Activated CD4-positive, alpha-beta T cell treated with anti-CD3 and anti-CD28 coated beads for 24 hours (primary cell): ENCODE data around the gene RNU1-4.
"Not testable (repeated sequence)": the region's sequence is repeated elsewhere in the genome, so short reads cannot be mapped to it uniquely, and the experiment has no call there.

Experiments used
- DNase-seq, 2 donors: peaks; one replicate each; pipeline ENCODE4 v3.0.0-alpha.2; 2020; ENCODE audit warnings: low read depth in 2 of 2

The RNU1-4 gene

DNA sequence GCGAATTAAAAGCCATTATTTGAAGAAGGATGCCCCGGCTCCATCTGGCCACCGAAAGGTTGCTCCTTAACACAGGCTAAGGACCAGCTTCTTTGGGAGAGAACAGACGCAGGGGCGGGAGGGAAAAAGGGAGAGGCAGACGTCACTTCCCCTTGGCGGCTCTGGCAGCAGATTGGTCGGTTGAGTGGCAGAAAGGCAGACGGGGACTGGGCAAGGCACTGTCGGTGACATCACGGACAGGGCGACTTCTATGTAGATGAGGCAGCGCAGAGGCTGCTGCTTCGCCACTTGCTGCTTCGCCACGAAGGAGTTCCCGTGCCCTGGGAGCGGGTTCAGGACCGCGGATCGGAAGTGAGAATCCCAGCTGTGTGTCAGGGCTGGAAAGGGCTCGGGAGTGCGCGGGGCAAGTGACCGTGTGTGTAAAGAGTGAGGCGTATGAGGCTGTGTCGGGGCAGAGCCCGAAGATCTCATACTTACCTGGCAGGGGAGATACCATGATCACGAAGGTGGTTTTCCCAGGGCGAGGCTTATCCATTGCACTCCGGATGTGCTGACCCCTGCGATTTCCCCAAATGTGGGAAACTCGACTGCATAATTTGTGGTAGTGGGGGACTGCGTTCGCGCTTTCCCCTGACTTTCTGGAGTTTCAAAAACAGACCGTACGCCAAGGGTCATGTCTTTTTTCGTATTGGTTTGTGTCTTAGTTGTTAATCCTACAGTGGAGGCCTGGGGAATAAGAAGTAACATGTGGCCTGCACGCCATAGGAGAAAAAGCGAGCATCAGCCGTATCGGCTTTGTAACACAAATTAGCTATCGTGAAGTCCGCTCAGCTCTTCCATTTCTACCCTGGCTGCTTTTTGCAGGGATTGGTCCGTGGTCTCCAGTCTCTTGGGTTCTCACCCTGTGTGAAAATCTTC, at the start of gene RNU1-4:
RNU1-4 (plus strand) TSS at position 470 of the 918 bp plus-strand sequence.
- not testable (repeated sequence) for DNase-seq

DNA sequence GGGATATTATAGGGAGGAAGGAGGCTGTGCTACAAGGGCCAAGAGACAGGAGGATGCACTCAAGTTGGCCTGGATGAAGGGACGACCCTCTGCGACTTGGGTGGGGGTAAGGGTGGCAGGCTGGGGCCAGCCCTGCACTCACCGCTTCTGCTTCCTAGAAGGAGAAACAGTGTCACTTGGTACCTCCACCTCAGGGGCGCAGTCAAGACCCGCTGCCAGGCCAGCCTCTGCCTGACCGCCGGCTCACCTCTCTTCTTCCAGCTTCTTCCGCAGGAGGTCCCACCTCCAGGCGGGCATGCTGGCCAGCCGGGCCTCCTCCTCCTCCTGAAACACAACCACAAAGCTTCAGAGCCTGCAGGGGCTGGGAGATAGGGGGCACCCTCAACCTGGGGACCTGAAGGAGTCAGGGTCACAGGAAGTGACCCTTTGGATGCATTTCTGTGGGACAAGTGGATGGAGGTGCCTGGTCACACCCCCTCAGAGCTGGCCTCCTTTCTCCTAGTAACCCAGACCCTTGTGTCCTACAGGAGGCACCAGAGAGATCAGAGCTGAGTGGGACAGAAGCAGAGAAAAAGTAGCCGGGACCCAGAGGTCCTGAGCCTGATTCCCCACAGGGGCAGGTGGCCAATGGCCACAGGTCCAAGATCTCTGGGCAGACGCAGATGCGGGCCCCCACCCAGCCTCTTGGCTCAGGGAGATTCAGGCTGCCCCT, 49.2 kb upstream of the RNU1-4 start:
- not testable (repeated sequence) for DNase-seq

- DNase-seq = not testable (repeated sequence)
Observed at GRCh38 chr1:16692283-16692682, 48.0 kb upstream of the RNU1-4 start.

DNA sequence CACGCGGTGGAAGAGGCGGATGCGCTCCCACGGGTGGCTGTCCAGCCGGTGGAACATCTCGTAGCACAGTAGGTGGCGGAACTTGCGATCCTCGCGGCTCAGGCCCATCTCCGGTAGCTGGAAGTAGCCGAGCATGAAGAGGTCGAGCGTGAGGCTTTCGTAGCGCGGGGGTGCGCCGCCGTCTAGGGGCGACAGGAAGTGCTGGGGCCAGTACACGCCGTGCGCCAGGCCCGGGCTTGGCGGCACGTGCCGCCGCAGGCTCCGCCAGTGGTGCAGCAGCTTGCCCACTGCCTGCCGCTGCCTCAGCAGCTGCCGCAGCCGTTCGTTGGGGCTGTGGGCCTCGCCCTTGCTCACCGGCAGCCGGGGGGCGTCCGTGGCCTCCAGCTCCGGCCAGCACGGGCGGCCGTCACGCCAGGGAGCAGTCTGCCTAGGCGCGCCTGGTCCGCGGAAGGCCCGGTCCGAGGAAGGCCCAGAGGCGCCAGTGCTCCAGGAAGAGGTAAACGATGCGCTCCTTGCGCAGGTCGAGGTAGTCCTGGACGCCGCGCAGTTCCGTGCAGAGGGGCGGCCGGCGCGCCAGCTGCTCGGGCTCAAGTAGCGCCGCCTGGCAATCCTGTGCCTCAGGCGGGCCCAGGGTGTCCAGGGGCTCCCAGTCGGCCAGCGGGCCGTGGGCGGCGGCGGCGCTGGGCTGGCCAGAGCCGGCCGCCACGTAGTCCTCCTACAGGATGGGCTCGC, 47.4 kb upstream of the RNU1-4 start:
- DNase-seq = not testable (repeated sequence)

GRCh38 chr1:16693449-16694307, 46.6 kb upstream of the RNU1-4 start:
- DNase-seq = not testable (repeated sequence)

GRCh38 chr1:16694308-16694702, 46.0 kb upstream of the RNU1-4 start:
- not testable (repeated sequence) for DNase-seq

DNA sequence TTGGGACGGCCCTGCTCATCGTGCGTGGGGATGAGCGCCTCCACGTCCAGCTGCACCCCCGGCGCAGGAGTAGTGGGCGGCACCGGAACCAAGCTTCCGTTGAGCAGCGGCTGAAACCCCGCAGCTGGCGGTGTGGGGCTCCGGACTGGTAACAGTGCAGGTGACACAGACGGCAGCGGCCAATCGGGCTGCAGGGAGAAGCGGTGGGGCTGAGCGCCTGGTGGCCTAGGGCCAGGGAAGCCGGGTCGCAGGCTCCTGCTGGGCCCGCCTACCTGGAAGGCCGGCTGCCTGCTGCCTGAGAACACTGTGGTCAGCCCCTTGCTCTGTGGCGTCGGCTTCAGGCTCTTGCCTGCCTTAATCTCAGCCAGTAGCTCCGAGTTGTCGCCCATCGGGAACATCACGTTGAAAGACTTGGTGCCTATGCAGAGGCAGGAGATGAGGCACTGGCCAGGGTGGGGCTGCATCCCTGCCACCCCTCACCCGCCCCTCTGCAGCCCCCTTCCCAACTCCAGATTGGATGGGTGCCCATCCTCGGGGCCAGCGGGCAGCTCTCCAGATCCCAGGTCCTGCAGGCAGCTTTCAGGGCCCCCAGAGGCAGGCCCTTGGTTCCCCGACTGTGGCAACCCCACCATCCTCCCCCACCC, 43.7 kb upstream of the RNU1-4 start:
- not testable (repeated sequence) for DNase-seq

- DNase-seq = not testable (repeated sequence)
Observed at GRCh38 chr1:16697152-16697551, 43.2 kb upstream of the RNU1-4 start.

DNA sequence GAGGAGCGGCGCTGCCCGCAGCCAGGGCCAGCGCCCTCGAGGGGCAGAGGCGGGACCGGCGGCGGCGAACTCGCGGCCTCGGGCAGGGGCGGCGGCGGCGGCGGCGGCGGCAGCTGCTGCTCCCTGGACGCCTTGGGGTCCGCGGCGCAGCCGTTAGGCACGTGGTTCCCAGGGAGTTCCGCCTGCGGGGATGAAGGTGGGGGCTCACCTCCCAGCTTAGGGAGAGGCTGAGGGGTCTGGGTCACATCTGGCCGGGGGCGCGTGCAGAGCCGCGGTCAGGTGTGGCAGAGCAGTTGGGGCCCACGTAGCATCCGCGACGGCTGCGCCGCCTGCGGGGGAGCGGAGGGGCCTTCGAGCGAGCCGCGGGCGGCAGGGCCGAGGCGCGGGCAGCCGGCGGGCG, 40.9 kb upstream of the RNU1-4 start:
- not testable (repeated sequence) for DNase-seq

DNA sequence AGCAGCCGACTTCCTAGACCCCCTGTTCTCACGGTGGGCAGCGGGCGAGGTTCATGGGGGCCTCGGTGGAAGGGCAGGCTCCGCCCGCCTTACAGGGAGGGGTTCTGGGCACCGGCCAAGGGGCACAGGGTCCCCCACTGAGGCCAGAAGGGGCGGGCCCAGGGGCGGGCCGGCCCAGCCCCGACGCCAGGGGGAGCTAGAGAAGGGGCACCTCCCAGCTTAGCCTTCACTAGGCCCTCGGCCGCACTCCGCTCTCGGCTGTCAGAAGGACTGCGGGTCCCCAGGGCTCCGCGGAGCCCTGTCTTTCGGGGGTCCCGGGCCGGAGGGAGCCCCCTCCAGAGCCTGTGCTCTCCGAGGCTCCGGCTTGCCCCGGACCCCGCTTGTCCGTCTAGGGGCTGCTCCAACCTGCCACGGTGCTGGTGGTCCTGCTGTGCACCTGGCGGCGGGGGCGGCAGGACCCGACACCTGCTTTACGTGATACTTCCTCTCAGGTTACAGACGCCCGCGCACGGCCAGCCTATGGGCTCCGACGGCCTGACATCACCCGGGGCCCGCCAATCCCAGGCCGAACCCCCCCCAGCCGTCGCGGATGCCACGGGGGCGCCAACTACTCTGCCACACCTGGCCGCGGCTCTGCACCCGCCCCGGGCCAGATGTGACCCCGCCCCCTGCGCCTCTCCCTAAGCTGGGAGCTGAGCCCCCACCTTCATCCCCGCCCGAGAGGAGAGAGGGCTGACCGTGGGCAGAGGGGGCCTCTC, 40.0 kb upstream of the RNU1-4 start:
- DNase-seq = not testable (repeated sequence)

DNA sequence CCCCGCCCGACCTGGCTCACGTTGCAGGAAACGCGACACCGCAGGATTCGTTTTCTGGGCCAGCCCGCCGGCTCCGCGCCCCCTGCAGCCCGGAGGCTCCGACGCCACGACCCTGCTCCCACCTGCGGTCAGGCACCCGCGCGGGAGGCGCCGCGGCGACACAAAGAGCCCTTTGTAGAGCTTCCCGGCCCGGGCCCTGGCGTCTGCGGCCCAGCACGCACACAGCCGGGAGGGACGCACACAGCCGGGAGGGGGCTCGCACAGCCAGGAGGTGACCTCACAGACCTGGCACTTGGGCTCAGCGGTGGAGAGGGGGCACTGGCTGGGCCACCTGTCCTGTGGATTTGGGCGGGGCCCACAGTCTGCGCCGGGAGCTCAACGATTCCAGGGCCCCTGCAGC, 39.1 kb upstream of the RNU1-4 start:
- DNase-seq = not testable (repeated sequence)

DNA sequence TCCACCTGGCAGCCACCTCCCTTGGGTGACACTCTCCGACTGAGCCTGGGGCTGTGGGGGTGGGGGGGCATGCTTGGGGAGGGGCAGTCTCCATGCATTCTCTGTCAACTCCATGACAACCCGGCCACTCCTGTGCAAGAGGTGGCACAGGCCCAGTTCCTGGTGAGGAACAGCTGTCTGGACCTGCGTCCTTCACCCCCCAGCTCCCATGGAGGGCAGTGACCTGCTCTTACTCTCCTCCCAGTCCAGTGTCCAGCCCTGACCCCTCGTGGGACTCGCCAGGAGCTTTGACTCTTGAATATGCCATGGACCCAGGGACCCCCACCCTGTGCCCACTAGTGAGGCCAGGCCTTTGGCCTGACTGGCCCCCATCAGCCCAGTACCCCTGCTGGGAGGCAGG, 38.0 kb upstream of the RNU1-4 start:
- DNase-seq = not testable (repeated sequence)

DNA sequence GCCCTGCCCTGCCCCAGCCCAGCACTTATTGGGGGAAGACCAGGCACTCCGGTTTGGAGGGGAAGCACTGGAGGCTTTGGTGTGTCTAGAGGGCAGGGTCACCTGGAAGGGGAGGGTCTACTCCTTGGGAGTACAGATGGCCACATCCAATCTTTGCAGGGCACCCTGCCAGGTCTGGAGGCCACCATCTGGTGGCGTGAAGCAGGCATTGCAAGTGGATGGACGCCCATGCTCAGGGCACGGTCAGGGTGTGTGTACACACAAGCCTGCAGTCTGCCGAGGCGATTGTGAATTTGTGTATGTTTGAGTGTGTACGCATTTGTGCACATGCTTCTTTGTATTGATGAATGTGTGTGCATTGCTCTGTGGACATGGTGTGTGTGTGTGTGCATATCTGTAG, 37.2 kb upstream of the RNU1-4 start:
- not testable (repeated sequence) for DNase-seq

DNA sequence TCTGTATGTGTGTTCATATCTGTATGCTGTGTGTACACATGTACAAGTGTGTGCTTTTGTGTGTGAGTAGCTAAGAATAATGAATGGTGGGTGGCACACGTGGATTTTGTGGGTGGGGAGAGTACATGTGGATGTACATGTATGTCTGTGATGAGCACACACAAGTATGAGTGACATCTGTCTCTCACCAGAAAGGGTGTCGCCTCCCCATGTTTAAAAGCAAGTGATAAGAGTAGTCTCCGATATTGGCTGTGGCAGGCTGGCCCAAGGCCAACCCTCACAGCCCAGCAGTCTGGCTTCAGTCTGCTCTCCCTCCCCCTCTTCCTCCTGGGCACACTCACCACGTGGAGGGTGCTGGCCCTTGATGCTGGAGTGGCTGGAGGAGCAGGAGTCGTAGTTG, 36.7 kb upstream of the RNU1-4 start:
- DNase-seq = not testable (repeated sequence)

- DNase-seq = not testable (repeated sequence)
Observed at GRCh38 chr1:16704076-16704475, 36.2 kb upstream of the RNU1-4 start.

DNA sequence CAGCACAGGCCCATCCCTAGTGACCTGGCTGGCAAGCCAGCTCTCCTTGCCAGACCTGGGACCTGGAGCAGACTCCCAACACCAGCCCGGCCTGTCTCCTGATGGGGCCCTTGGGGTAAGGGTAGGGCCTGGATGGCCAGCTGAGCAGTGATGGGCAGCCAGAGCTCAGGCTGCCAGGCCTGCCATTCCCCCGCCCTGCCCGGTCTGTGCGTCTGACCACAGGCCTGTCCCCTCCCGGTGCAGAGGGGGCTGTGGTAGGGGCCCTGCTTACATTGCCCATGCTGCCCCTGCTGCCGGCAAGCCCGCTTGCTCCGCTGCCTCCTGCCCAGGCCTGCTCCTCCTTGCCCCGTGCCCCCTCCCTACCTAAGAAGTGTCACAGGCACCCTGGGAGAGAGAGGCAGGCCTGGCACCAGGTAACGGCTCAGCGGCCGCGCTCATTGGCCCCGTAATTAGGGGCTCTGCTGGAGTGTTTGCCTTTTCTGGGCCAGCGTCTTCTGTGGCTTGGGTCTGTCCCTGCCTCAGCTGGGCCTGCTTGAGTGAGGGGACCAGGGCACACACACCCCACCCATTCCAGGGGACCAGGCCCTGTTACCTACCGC, 35.7 kb upstream of the RNU1-4 start:
- not testable (repeated sequence) for DNase-seq

GRCh38 chr1:16706302-16706701, 34.0 kb upstream of the RNU1-4 start:
- DNase-seq = not testable (repeated sequence)

GRCh38 chr1:16707130-16708093, 32.9 kb upstream of the RNU1-4 start:
- not testable (repeated sequence) for DNase-seq
